GM08714 (cell line): ENCODE results near the gene SGSM2.

Source experiments
- H3K4me3 ChIP-seq: fragments of 200-500 bp; sonication (Bioruptor generic); 2 replicates; pipeline ENCODE4 v1.5.1; 2014; ENCODE audit warnings: mild to moderate bottlenecking, low read length, inconsistent platforms
- ZNF274 ChIP-seq: IDR thresholded peaks from 2 replicates; pipeline ENCODE4 v1.6.1; 2012; ENCODE audit warnings: mild to moderate bottlenecking, low read depth, low read length

SGSM2 gene

DNA sequence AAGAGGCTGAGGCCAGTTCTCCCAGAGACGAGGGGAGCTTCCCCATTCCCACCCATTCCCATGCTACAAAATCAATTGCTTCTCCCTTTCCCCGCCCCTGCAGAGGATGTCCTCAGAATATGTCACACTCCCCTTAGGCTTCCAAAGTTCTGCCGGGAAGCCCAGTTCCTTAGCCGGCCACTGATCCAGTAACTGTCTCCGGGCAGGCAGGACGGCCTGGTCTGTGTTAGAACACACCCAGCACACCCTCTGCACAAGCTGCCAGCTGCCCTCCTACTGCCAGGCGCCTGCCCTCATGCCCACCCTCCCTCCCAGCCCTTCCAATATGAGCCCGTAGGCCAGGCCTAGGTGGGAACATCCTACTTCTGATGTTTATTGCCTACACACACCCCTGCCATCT is 31.1 kb downstream of the SGSM2 start:
- TF ChIP-seq ZNF274 = no peak
- H3K4me3 ChIP-seq = no peak overlapping the region

GRCh38 chr17:2369039-2369438 is 31.7 kb downstream of the SGSM2 start:
- no peak overlapping the region for H3K4me3 ChIP-seq
- TF ChIP-seq ZNF274 = no peak

- no peak for TF ChIP-seq ZNF274
- no peak overlapping the region for H3K4me3 ChIP-seq
Measured at GRCh38 chr17:2369551-2370210, 32.4 kb downstream of the SGSM2 start.

DNA sequence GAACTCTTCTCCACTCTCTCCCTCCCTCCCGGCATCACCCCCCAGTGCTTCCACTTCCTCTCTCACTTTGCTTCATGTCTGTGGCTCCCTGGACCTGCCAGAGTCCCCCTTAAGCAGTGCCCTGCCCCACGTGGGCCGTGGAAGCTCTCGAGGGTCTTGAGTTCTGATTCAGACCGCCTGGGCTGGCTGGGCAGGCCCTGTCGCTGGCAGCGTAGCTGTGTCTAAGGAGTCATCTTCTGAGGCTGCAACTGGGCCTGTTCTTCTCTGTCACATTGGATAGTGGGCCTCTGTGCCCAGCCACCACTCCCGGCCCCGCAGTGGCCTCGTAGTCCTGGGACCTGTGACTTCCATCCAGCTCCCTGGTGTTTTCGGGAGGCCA is 32.9 kb downstream of the SGSM2 start:
- no peak for TF ChIP-seq ZNF274
- no peak overlapping the region for H3K4me3 ChIP-seq

- no peak for TF ChIP-seq ZNF274
- no peak overlapping the region for H3K4me3 ChIP-seq
Measured at GRCh38 chr17:2371183-2372130, 34.2 kb downstream of the SGSM2 start.

- no peak for TF ChIP-seq ZNF274
- H3K4me3 ChIP-seq = no peak overlapping the region
Measured at GRCh38 chr17:2372180-2372579, 34.9 kb downstream of the SGSM2 start.

DNA sequence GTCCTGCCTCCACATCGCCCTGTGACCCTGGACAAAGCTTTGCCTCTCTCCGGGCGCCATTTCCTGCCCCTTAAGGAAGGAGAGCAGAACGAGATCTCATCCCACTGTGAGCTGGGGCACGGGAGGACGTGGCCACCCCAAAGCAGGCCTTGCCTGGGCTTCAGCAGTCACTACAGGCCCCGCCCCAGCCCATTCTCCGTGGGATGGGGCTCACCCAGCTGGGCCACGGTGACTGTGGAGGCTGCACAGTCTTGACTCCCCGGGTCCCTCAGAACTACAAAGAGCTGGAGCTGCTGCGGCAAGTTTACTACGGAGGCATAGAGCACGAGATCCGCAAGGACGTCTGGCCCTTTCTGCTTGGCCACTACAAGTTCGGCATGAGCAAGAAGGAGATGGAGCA is 35.4 kb downstream of the SGSM2 start:
- no peak for TF ChIP-seq ZNF274

GRCh38 chr17:2373179-2373578 is 35.9 kb downstream of the SGSM2 start:
- H3K4me3 ChIP-seq = no peak overlapping the region
- no peak for TF ChIP-seq ZNF274

More for the DNA sequence above, 35.4 kb downstream of the SGSM2 start:
- no peak overlapping the region for H3K4me3 ChIP-seq

GRCh38 chr17:2374549-2375285 is 37.4 kb downstream of the SGSM2 start:
- no peak for TF ChIP-seq ZNF274
- no peak overlapping the region for H3K4me3 ChIP-seq

DNA sequence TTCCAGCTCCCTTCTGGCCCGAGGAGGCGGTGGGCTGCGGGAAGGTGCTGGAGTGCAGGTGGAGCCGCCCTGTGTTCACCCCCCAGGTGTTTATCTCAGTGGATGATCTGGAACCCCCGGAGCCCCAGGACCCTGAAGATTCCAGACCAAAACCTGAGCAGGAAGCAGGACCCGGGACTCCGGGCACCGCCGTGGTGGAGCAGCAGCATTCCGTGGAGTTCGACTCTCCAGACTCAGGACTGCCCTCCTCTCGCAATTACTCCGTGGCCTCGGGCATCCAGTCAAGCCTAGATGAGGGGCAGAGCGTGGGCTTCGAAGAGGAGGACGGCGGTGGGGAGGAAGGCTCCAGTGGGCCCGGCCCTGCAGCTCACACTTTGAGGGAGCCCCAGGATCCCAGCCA is 38.1 kb downstream of the SGSM2 start:
- TF ChIP-seq ZNF274 = no peak

GRCh38 chr17:2376107-2376506 is 38.8 kb downstream of the SGSM2 start:
- no peak overlapping the region for H3K4me3 ChIP-seq
- no peak for TF ChIP-seq ZNF274

More for the DNA sequence above, 38.1 kb downstream of the SGSM2 start:
- H3K4me3 ChIP-seq = no peak overlapping the region

DNA sequence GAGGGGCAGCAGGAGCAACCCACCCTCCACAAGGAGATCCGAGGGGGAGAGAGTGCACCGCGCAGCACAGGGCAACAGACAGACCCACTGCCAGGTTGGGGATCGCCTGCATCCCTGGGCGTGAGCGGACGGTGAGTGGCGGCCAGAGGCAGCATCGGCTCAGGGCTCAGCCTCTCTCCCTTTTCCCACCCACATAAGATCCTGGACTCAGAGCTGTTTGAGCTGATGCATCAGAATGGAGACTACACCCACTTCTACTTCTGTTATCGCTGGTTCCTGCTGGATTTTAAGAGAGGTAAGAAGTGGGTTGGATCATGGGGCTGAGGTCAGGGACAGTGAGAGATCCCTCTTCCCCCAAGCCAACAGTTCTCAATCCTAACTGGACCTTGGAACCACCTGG is 40.4 kb downstream of the SGSM2 start:
- no peak for TF ChIP-seq ZNF274
- H3K4me3 ChIP-seq = no peak overlapping the region

DNA sequence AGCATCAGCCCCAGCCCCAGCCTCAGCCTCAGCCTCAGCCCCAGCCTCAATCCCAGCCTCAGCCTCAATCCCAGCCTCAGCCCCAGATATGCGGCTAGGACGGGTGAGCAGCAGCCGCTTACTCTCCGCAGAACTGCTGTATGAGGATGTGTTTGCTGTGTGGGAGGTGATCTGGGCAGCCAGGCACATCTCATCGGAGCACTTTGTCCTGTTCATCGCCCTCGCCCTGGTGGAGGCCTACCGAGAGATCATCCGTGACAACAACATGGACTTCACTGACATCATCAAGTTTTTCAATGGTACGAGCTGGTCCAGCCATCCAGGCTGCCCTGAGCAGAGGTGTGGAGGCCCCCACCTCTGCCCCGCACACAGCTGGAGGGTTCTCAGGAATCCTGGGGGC is 41.6 kb downstream of the SGSM2 start:
- TF ChIP-seq ZNF274 = no peak
- H3K4me3 ChIP-seq = no peak overlapping the region

- TF ChIP-seq ZNF274 = no peak
- no peak overlapping the region for H3K4me3 ChIP-seq
Measured at GRCh38 chr17:2379489-2380225, 42.4 kb downstream of the SGSM2 start.
